HG03354 (cell line): Measurements from ENCODE around the gene SS18L1.
A peak's percentile ranks its signal among the peaks of the same experiment; 100 is the strongest.

Source experiments
- ATAC-seq: cut with Tn5 transposase; IDR thresholded peaks from one replicate; pipeline ENCODE4 v1.9.1; 2021; ENCODE audit warnings: mild to moderate bottlenecking; ENCODE audit not compliant: unreplicated experiment, poor library complexity, severe bottlenecking

Gene SS18L1

GRCh38 chr20:62119115-62119514, 24.5 kb upstream of the SS18L1 start:
- ATAC-seq, result no peak

- no peak for ATAC-seq
Measured at GRCh38 chr20:62119591-62120364, 23.8 kb upstream of the SS18L1 start.

GRCh38 chr20:62120365-62120762, 23.2 kb upstream of the SS18L1 start:
- no peak for ATAC-seq

- peak; percentile 10 for ATAC-seq
Measured at GRCh38 chr20:62120990-62121775, 22.4 kb upstream of the SS18L1 start.

GRCh38 chr20:62121776-62122653, 21.6 kb upstream of the SS18L1 start, which contains the start of gene LSM14B:
Gene LSM14B (plus strand): TSS chr20:62122475. CDS start chr20:62122667, 192 bp downstream.
- peak; percentile 78 for ATAC-seq

- peak; percentile 17 for ATAC-seq
Measured at GRCh38 chr20:62122654-62123449, 20.7 kb upstream of the SS18L1 start.

- ATAC-seq, result no peak
Measured at GRCh38 chr20:62123450-62124118, 20.0 kb upstream of the SS18L1 start.

- ATAC-seq, result no peak
Measured at GRCh38 chr20:62126141-62126540, 17.4 kb upstream of the SS18L1 start.

- no peak for ATAC-seq
Measured at GRCh38 chr20:62127799-62128198, 15.8 kb upstream of the SS18L1 start.

- no peak for ATAC-seq
Measured at GRCh38 chr20:62128502-62128901, 15.1 kb upstream of the SS18L1 start.

- ATAC-seq, result no peak
Measured at GRCh38 chr20:62129731-62130531, 13.6 kb upstream of the SS18L1 start.

- ATAC-seq, result no peak
Measured at GRCh38 chr20:62131560-62132320, 11.8 kb upstream of the SS18L1 start.

- ATAC-seq, result no peak
Measured at GRCh38 chr20:62132421-62132820, 11.1 kb upstream of the SS18L1 start.

GRCh38 chr20:62133051-62133845, 10.3 kb upstream of the SS18L1 start:
- ATAC-seq, result no peak

- no peak for ATAC-seq
Measured at GRCh38 chr20:62133864-62134263, 9.7 kb upstream of the SS18L1 start.

- no peak for ATAC-seq
Measured at GRCh38 chr20:62134735-62135231, 8.8 kb upstream of the SS18L1 start.
